GM18517 (cell line): ENCODE measurements around the gene NYAP2.

Source experiments
- ATAC-seq: cut with Tn5 transposase; IDR thresholded peaks from one replicate; pipeline ENCODE4 v1.9.1; 2021; ENCODE audit warnings: mild to moderate bottlenecking, moderate library complexity; ENCODE audit not compliant: unreplicated experiment

Gene NYAP2

GRCh38 chr2:225694664-225695063 is 295.2 kb downstream of the NYAP2 start:
- no peak for ATAC-seq

GRCh38 chr2:225697936-225698335 is 298.4 kb downstream of the NYAP2 start:
- no peak for ATAC-seq
